HG03139 (cell line): Measurements from ENCODE around the gene KRTAP10-1.

Experiments used
- ATAC-seq: cut with Tn5 transposase; IDR thresholded peaks from one replicate; pipeline ENCODE4 v1.9.1; 2021; ENCODE audit not compliant: unreplicated experiment

Gene KRTAP10-1

GRCh38 chr21:44529503-44530125 is 10.4 kb downstream of the KRTAP10-1 start:
- no peak for ATAC-seq

- no peak for ATAC-seq
Observed at GRCh38 chr21:44529011-44529421, 11.0 kb downstream of the KRTAP10-1 start.

GRCh38 chr21:44528634-44528995 is 11.4 kb downstream of the KRTAP10-1 start:
- ATAC-seq, result no peak

- ATAC-seq, result no peak
Observed at GRCh38 chr21:44527983-44528633, 11.9 kb downstream of the KRTAP10-1 start.

- no peak for ATAC-seq
Observed at GRCh38 chr21:44527156-44527982, 12.6 kb downstream of the KRTAP10-1 start.

GRCh38 chr21:44526096-44526997 is 13.6 kb downstream of the KRTAP10-1 start:
- no peak for ATAC-seq

- ATAC-seq, result no peak
Observed at GRCh38 chr21:44525391-44526095, 14.5 kb downstream of the KRTAP10-1 start.

- no peak for ATAC-seq
Observed at GRCh38 chr21:44524414-44525371, 15.3 kb downstream of the KRTAP10-1 start.

GRCh38 chr21:44523567-44524413 is 16.2 kb downstream of the KRTAP10-1 start:
- ATAC-seq, result no peak

- no peak for ATAC-seq
Observed at GRCh38 chr21:44522753-44523204, 17.2 kb downstream of the KRTAP10-1 start.

GRCh38 chr21:44521928-44522752 is 17.9 kb downstream of the KRTAP10-1 start:
- ATAC-seq, result no peak

GRCh38 chr21:44521301-44521927 is 18.6 kb downstream of the KRTAP10-1 start:
- ATAC-seq, result no peak

GRCh38 chr21:44520326-44521300 is 19.4 kb downstream of the KRTAP10-1 start:
- ATAC-seq, result no peak

- ATAC-seq, result no peak
Observed at GRCh38 chr21:44519346-44520325, 20.4 kb downstream of the KRTAP10-1 start.

GRCh38 chr21:44518686-44519085 is 21.3 kb downstream of the KRTAP10-1 start:
- no peak for ATAC-seq
